Smooth muscle cell (in vitro differentiated cells): Measurements from ENCODE around the gene YPEL2. TPM values are rescaled to one million over a fixed set of nuclear protein-coding genes. Genes with fewer than 3 reads are reported as not detected.

Source experiments
- DNase-seq: peaks from one replicate; lab custom pipeline; 2025; ENCODE audit not compliant: unreplicated experiment; lab: John Stamatoyannopoulos, UW
- H2AFZ ChIP-seq: fragments of 200-600 bp; sonication (generic); 2 replicates; pipeline ENCODE4 v1.6.0; 2016; ENCODE audit warnings: antibody characterized with exemption, low read depth, mild to moderate bottlenecking
- H3F3A ChIP-seq: fragments of 200-600 bp; sonication (generic); 2 replicates; pipeline ENCODE4 v1.6.0; 2017; ENCODE audit warnings: antibody characterized with exemption, low read depth
- H3K27ac ChIP-seq: fragments of 200-600 bp; sonication (generic); 2 replicates; pipeline ENCODE4 v1.5.1; 2016; ENCODE audit warnings: low read depth, mild to moderate bottlenecking
- H3K27me3 ChIP-seq: fragments of 200-600 bp; sonication (generic); 2 replicates; pipeline ENCODE4 v1.6.1; 2016; ENCODE audit warnings: low read depth, mild to moderate bottlenecking
- H3K36me3 ChIP-seq: fragments of 200-600 bp; sonication (generic); 2 replicates; pipeline ENCODE4 v1.5.1; 2016; ENCODE audit warnings: low read depth
- H3K4me1 ChIP-seq: fragments of 200-600 bp; sonication (generic); 2 replicates; pipeline ENCODE4 v1.5.1; 2016; ENCODE audit warnings: low read depth
- H3K4me2 ChIP-seq: fragments of 200-600 bp; sonication (generic); 2 replicates; pipeline ENCODE4 v1.6.0; 2016; ENCODE audit warnings: mild to moderate bottlenecking
- H3K4me3 ChIP-seq: fragments of 200-600 bp; sonication (generic); 2 replicates; pipeline ENCODE4 v1.5.1; 2016; ENCODE audit warnings: mild to moderate bottlenecking
- H3K79me2 ChIP-seq: fragments of 200-600 bp; sonication (generic); 2 replicates; pipeline ENCODE4 v1.6.0; 2016; ENCODE audit warnings: low read depth, mild to moderate bottlenecking
- H3K9ac ChIP-seq: fragments of 200-600 bp; sonication (generic); 2 replicates; pipeline ENCODE4 v1.6.0; 2016; ENCODE audit warnings: low read depth
- H3K9me3 ChIP-seq: fragments of 200-600 bp; sonication (generic); replicated peaks from 2 replicates; pipeline ENCODE4 v1.5.1; 2016; ENCODE audit warnings: low read depth
- H4K20me1 ChIP-seq: fragments of 200-600 bp; sonication (generic); 2 replicates; pipeline ENCODE4 v1.6.0; 2016; ENCODE audit warnings: low read depth
- WGBS: methylation state at CpG from one replicate; pipeline ENCODE4 v1.1.7; 2016; ENCODE audit warnings: low lambda C conversion rate; 5-methylcytosine and 5-hydroxymethylcytosine counted together
- polyA plus RNA-seq: library from polyadenylated mRNA; unstranded; fragments of >200 nt; fragmentation: Nextera tagmentation; extraction: Ambion mirVana; gene quantifications from 2 replicates; pipeline ENCODE4 v1.2.1, GENCODE V29; 2016
- total RNA-seq: library from RNA; depleted of rRNA; stranded (reverse); fragments of >200 nt; gene quantifications from 2 replicates; pipeline ENCODE4 v1.2.3, GENCODE V29; 2014
- TF ChIP-seq, protein P1 (sequence below): fragments of 200-600 bp; sonication (generic); IDR thresholded peaks from 2 replicates; pipeline ENCODE4 v1.5.1; 2017; ENCODE audit warnings: borderline replicate concordance, mild to moderate bottlenecking, antibody characterized with exemption; ENCODE audit not compliant: insufficient read depth, poor library complexity, severe bottlenecking

Gene YPEL2
- total and polyA plus RNA-seq, 2 experiments from 2014 or later: 4.0 to 9.6 TPM

DNA sequence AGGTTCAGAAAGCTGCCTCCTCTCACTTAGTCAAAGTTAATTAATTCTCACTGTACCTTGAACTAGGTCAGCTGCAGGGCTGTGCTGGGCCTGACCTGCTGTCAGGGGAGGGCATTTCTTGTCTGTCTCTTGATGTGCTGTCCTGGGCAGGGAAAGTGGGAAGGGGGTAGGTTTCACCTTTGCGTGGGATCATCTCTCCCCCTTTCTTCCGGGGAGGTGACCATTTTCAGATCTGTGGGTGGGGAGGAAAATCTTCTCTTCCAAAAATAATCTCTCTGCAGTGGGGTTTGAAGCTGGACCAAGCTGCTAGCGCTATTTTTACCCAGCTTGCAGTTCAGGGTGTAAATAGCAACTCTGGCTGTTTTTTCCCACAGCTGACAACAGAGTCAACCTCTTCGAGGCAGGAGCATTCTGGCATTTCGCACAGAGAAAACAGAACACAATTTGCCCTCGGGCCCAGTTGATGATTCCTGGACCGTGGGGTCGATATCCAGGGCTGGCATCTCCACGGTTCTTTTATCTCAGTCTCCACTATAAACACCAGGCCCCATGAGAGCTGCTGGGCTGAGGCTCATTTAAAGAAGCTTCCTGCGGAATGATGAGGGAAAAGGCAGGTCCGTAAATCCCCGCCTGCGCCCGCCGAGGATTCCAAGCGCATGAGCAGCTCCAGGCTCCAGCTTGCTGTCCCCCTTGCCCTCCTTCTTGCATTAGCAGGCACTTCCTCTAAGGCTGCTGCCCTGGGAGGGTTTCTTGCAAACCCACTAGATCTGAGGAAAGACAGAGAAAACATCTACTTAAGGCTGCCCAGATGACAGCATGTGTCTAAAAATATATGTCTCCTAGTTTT lies 93.9 kb downstream of the YPEL2 start:
- Histone ChIP-seq H4K20me1 (no peaks in the 10 kb centered on the region), H3K9ac (peak overlapping the region; percentile 53), H3K4me1 (peaks cover 32% of the 10 kb centered on the region), H3K27me3 (no peaks in the 10 kb centered on the region), H3K27ac (peak overlapping the region; percentile 91), H3K36me3 (no peaks in the 10 kb centered on the region), H3F3A (peaks cover 49% of the 10 kb centered on the region), H3K4me3 (no peak overlapping the region), H3K4me2 (peak overlapping the region; percentile 81), H3K79me2 (no peaks in the 10 kb centered on the region), H3K9me3 (no peaks in the 10 kb centered on the region), H2AFZ (peak overlapping the region; percentile 58)
- TF ChIP-seq, protein P1, sequence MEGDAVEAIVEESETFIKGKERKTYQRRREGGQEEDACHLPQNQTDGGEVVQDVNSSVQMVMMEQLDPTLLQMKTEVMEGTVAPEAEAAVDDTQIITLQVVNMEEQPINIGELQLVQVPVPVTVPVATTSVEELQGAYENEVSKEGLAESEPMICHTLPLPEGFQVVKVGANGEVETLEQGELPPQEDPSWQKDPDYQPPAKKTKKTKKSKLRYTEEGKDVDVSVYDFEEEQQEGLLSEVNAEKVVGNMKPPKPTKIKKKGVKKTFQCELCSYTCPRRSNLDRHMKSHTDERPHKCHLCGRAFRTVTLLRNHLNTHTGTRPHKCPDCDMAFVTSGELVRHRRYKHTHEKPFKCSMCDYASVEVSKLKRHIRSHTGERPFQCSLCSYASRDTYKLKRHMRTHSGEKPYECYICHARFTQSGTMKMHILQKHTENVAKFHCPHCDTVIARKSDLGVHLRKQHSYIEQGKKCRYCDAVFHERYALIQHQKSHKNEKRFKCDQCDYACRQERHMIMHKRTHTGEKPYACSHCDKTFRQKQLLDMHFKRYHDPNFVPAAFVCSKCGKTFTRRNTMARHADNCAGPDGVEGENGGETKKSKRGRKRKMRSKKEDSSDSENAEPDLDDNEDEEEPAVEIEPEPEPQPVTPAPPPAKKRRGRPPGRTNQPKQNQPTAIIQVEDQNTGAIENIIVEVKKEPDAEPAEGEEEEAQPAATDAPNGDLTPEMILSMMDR: no peak
- 9% methylated on average over 16 of the region's 16 CpGs for WGBS
- DNase-seq: peak; percentile 43

DNA sequence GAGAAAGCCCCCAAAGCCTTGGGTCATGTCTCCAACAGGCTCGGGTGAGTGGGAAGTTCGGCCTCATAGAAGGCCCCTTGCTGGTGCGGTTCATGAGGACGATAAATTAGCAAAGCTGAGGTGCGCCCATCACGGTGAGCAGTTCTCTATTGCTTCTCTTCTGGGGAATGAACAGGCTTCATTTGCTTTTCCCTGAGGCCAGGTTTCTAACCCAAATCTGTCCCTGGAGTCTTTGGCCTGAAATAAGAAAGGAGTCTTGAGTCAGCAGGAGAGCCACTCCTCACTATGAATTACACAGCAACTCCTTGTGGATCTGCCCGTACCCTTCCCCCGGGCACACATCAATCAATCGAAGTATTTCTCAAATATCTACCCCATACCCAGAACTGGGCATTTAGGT lies 94.6 kb downstream of the YPEL2 start:
- Histone ChIP-seq H3K27ac (peak overlapping the region; percentile 91), H3K36me3 (no peaks in the 10 kb centered on the region), H4K20me1 (no peaks in the 10 kb centered on the region), H3K4me3 (no peak overlapping the region), H3K4me1 (peaks cover 32% of the 10 kb centered on the region), H3K4me2 (peak overlapping the region; percentile 81), H2AFZ (peak overlapping the region; percentile 58), H3F3A (peaks cover 49% of the 10 kb centered on the region), H3K79me2 (no peaks in the 10 kb centered on the region), H3K27me3 (no peaks in the 10 kb centered on the region), H3K9me3 (no peaks in the 10 kb centered on the region), H3K9ac (peak overlapping the region; percentile 53)
- no peak for DNase-seq
- 65% methylated on average over 9 of the region's 9 CpGs for WGBS
- TF ChIP-seq, protein P1: no peak

DNA sequence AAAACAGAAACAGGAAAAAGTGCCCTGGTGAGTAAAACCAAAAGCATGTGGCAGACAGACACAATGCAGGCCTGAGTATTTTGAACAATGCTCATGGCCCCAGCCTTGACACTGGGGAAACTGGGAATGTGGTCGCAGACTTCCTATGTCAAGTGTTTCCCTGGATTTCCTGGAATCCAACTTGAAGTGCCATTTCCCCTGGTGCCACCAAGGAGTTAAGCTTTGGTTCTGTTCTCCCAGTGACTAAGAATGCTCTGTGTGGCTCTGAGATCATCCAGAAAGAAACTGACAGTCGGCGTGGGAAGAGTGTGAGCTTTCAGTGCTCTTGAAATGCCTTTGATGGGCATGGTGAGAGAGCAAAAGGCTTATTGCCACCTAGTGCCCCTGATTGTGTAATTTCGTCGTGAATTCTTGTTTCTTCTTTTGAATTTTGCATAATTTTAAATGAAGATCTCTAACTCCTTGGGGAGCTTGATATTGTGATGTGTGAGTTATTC lies 96.0 kb downstream of the YPEL2 start:
- Histone ChIP-seq H3K4me1 (peaks cover 32% of the 10 kb centered on the region), H3K4me2 (peak overlapping the region; percentile 73), H3K36me3 (no peaks in the 10 kb centered on the region), H3K79me2 (no peaks in the 10 kb centered on the region), H3K27ac (peak overlapping the region; percentile 91), H2AFZ (no peak overlapping the region), H4K20me1 (no peaks in the 10 kb centered on the region), H3K9me3 (no peaks in the 10 kb centered on the region), H3K27me3 (no peaks in the 10 kb centered on the region), H3K9ac (no peak overlapping the region), H3F3A (peaks cover 49% of the 10 kb centered on the region), H3K4me3 (no peak overlapping the region)
- WGBS: 5% methylated on average over 5 of the region's 5 CpGs
- TF ChIP-seq, protein P1: no peak
- DNase-seq: no peak
